ENCODE data around the gene ZNRF1.

GRCh38 chr16:75054556-75054947, 55.7 kb downstream of the ZNRF1 start:
- TF ChIP-seq POLR2A (IDR thresholded peaks at IDR 0.05) (no peak), CTCF (IDR thresholded peaks at IDR 0.05) (no peak), POLR2AphosphoS5 (IDR thresholded peaks at IDR 0.05) (no peak), EP300 (IDR thresholded peaks at IDR 0.05) (no peak)

Measured in suprapubic skin (tissue), 4 donors.